Activated naive CD4-positive, alpha-beta T cell treated with anti-CD3 and anti-CD28 coated beads, Interleukin-2, amount 50 U/mL, for 16 hours (primary cell): ENCODE data around the gene ASXL1.
"Not testable (repeated sequence)": the region's sequence is repeated elsewhere in the genome, so short reads cannot be mapped to it uniquely, and the experiment has no call there.

Experiments
- DNase-seq: peaks from one replicate; pipeline ENCODE4 v3.0.0-alpha.2; 2020

The ASXL1 gene

GRCh38 chr20:32455171-32455900, 97.2 kb downstream of the ASXL1 start:
- DNase-seq: no peak

GRCh38 chr20:32455901-32456701, 98.0 kb downstream of the ASXL1 start:
- no peak for DNase-seq

DNA sequence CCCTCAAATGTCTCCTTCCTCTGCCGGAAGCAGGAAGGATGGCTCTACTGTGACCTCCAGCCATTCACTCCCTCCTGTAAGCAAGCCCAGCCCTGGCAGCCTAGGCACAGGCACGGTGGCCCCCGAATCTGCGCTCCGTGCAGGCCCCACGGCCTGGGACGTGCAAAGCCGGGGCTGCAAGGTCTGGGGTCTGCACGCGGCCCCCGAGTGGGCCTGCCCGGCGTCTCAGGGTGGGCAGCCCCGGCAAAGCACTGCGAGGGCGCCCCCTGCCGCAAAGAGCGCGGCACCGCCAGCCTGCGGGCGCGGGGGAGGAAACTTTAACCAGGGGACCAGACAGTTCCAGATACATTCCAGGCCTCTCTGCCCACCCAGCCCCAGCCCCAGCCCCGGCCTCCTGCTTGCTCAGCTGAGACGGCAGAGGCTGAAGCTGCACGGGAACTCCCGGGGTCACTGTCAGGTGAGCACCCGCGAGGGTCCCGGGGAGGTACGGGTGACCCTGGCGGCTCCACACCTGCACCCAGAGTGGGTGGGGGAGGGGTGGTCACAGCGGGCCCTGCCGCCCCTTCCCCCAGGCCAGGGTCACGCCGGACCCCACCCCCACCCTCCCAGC, 98.8 kb downstream of the ASXL1 start:
- peak; percentile 31 for DNase-seq

GRCh38 chr20:32457479-32457986, 99.4 kb downstream of the ASXL1 start:
- no peak for DNase-seq

- DNase-seq: no peak
These were observed 100.1 kb downstream of the ASXL1 start for GRCh38 chr20:32458061-32458836.

DNA sequence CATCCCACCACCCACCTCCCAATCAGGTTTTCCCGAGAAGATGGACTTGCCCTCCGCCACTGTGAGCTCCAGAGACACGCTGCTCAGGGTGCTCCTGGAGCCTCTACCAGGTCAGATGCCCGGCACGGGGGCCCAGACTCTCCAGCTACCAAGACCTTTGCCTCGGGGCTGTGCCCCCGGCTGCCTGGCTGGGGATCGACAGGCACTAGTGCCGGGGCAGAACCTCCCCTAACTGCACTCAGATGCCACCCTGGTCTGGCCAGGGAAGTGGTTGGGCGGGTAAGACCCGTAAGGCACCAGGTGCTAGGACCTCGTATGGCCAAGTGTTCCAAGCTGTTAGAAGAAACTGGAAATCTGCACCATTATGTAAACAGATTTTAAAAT, 100.7 kb downstream of the ASXL1 start:
- DNase-seq: no peak

GRCh38 chr20:32460231-32460630, 102.1 kb downstream of the ASXL1 start:
- no peak for DNase-seq

DNA sequence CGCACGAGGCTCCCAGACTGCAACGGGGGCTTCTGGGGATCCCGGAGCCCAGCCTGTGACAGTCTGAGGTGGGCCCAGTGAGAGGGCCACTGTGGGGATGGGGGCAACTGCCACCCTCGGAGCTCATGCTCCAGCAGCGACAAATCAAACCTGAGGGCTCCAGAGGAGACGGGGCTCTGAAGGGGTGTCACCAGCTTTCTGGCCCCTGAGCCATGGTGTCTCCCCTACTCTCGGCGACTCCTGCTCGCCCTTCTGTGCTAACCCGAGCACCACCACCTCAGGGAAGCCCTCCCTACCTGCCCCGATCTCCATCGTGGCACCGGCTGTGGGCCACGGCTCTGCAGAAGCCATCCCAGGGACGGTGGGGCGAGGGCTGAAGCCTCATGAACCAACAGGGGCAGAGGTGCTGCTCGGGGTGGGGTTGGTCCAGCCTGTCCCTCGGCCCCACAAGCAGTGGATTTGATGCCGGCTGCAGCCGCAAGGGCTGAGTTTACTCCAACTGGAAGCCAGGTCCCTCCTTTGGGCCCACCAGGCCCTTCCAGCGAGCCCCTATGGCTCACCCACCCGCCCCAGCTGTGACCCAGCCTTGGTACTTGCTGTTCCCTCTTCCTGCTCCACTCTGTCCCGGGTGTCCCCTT, 102.7 kb downstream of the ASXL1 start:
- DNase-seq: no peak

DNA sequence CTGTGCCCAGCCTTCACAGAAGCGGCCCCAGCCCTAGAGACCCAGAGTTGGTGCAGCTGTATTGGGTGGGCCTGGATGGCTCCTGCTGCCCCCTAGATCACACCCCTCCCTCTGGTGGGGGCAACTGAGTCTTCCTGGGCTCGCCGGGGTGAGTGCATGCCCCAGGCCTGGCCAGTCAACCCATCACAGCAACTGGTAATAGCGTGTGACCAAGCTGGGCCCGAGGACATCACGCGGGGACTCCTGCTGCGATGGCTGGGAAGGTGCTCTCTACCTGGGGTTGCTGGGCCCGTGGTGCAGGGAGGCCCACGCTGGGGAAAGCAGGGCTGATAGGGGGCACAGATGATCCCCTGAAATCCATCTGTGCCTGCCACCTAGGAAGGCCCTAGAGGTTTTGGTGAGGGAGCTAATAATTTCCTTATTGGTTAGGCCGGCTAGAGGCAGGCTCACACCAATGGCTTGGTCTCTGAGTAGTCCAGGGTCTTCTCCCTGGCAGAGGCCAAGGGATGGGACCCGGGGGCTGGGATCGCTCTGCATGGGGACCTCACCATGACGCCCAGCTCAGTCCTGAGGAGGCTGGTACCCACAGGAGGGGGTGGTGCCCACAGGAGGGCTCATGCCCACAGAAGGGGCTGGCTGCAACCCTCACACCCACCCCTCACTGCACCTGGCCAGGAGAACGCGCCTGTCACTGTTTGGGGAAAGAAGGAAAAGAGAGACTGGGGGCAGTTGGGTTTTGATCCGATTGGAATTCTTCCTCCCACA, 103.9 kb downstream of the ASXL1 start:
- no peak for DNase-seq

DNA sequence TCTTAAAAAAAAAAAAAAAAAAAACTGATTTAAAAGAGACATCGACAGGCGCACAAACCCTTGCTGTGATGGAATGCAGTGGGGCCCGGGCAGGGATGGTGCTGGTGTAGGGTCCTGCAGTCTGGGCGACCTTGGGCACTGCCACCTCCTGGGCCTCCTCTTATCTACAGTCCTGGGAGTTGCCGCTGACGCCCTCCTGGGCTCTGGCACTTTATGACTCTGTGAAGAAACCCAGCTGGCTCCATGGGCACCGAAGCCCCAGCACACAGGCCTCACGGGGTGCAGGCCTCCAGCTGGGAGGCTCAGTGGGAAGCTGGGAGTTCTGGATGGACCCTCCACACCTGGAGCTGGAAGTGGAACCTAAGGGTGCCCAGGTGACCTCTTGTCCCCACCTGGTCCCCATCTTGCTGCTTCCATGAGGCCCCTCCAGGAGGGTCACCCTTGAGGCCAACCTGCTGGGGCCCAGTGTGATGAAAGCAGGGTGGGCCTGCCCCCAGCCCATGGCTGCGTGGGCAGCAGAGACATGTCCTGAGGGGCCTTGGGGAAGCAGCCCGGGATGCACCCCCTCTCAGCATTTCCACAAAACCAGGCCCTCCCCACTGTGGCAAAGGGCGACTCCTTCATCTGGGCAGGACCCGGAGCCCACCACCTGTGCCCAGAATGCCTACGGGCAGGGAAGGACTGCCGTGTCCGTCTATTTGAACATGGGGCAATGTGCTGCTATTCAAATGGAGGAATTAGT, 104.9 kb downstream of the ASXL1 start:
- DNase-seq: no peak

DNA sequence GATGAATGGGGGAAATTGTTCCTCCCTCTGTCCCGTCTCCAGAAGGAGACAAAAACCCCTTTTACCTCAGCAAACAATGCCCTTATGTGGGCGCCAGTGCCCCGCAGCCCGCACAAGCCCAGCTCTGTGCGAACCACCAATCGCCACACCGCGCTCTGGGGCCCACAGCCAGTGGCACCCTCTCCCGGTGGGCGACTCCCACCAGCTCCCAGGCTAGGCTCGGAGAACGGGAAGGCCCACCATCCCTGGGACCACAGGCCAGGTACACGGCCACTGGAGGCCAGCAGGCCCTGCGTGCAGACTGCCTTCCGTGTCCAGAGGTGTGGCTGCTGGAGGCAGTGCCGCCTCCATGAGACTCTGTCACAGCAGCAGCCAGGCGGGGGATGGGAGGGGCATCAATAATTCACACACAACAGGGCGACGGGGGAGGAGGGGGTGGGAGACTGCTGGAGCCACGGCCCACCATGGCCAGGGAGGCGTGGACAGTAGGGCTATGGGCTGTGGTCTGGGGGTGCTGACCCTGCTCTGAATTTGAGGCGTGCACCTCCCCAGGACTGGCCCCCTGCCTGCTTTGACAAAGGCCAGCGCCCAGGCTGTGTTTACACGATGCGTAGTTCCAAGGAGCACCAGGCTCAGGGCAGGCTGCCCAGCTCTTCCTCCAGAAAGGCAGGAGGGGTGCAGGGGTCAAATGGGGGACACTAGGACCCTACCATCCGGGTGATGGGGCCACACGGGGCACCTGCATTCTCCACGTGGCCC, 105.7 kb downstream of the ASXL1 start:
- no peak for DNase-seq

- no peak for DNase-seq
These were observed 106.4 kb downstream of the ASXL1 start for GRCh38 chr20:32464401-32465091.

DNA sequence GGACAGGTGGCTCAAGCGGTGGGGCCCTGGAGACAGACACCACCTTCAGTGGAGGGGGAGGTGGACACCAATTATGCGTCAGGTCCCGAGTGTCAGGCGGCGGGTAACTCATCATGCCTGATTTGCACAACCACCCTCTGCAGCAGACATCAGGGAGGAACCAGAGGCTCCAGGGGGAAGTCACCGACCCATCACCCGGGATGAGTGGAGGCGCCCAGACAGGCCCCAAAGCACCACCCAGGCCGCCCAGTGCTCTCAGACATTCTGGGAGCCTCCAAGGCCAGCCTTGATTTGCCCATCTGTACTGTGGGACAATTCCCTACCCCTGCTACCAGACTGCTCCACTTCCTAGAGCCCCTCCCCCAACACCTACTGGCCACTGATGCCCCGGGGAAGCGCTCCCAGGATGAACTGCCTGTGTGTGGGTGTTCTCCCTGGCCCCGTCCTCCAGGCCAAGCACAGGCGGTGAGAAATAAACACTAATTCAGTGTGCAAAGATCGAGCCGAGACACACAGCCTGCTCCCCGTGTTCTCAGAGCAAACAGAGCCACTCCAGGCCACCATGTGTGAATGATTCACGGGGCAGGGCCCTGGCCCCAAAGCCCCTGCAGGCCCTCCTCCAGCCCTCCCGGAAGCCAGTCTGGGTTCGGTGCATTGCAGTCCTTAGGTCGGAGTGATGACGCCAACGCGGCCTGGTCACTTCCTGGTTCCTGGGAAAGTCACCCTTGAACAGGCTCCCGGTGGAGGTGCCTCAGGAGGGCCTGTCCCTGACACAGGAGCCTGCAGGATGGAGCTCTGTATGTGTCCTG, 107.2 kb downstream of the ASXL1 start:
- DNase-seq: no peak

- not testable (repeated sequence) for DNase-seq
These were observed 108.0 kb downstream of the ASXL1 start for GRCh38 chr20:32465901-32466675.

- DNase-seq: no peak
These were observed 108.8 kb downstream of the ASXL1 start for GRCh38 chr20:32466739-32467505.

DNA sequence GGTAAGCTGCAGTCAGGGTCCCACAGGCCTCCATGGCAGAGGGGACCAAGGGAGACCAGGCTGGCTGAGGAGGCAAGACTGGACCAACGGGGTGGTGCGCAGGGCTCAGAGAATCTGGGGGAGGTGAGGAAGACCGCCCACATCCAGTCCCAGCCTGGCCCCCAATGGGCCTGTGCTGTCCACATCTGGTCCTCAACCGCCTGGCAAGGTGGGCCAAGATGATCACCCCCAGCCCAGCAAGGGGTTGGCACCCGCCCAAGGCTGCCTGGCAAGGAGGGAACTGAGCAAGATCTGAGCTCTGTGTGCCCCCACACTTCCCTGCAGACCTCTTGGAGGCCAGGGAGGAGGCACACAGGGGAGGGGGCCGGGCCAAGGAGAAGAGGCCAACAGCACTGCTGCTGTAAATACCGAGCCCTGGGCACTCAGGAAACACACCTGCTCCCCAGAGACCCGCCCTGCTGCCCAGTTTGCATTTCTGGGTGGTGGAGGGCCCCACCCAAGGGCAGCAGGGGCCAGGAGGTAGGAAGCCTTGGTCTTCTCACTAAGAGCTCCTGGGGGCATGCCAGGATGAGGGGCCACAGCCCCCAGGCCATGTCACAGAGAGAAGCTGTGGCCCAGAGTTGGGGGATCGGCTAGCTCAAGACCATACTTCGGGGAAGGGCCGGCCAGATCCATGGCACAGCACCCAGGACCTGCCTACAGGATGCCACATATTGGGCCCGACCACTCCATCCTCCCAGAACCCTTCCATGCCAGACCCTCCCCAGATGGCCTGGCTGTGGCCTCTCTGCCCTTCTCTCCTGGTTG, 109.6 kb downstream of the ASXL1 start:
- DNase-seq: no peak
